GM12874 (cell line): ENCODE data around the gene SLC4A1.

Experiments used
- CTCF ChIP-seq: IDR thresholded peaks from 2 replicates; pipeline ENCODE4 v1.5.1; 2011; ENCODE audit warnings: low read depth, mild to moderate bottlenecking, control low read depth, low read length, moderate library complexity; ENCODE audit not compliant: insufficient read depth

The SLC4A1 gene

GRCh38 chr17:44253006-44253405 is 14.9 kb downstream of the SLC4A1 start:
- TF ChIP-seq CTCF: no peak

GRCh38 chr17:44251062-44251461 is 16.9 kb downstream of the SLC4A1 start:
- no peak for TF ChIP-seq CTCF

GRCh38 chr17:44249501-44250246 is 18.3 kb downstream of the SLC4A1 start:
- no peak for TF ChIP-seq CTCF

- TF ChIP-seq CTCF: no peak
These were observed 19.8 kb downstream of the SLC4A1 start for GRCh38 chr17:44247876-44248736.

- no peak for TF ChIP-seq CTCF
These were observed 20.5 kb downstream of the SLC4A1 start for GRCh38 chr17:44247440-44247841.

- TF ChIP-seq CTCF: no peak
These were observed 26.8 kb downstream of the SLC4A1 start for GRCh38 chr17:44241106-44241624.

- TF ChIP-seq CTCF: no peak
These were observed 31.4 kb downstream of the SLC4A1 start for GRCh38 chr17:44236444-44236991.
